ENCODE measurements around the gene TP53INP2. TPM values are rescaled to one million over a fixed set of nuclear protein-coding genes. Genes with fewer than 3 reads are reported as not detected.

TP53INP2 gene
- total and polyA plus RNA-seq, 2 donors (not counting 3 experiments of a cell fraction or from before 2014, with no cell fraction given) = 18.3 to 30.5 TPM

GRCh38 chr20:34712525-34713192, 8.5 kb downstream of the TP53INP2 start:
- POLR2A ChIA-PET = interaction anchor here (1.2 kb wide), 1 partner anchor 8 kb away, joined by 10 read pairs; no protein-coding TSS in a partner anchor
- peaks cover 0 to 6% of the 10 kb centered on the region in 2 experiments for H3K36me3 ChIP-seq (ENCODE audit: control insufficient read depth in 2 of 2, extremely low read depth in 1 of 2, insufficient read depth in 2 of 2, low read length in 2 of 2)
- H3K4me3 ChIP-seq (replicated peaks in 1 of 3; ENCODE audit: insufficient read depth in 1 of 3, low read depth in 1 of 3, low read length in 3 of 3) = no peak overlapping the region
- FAIRE-seq = no peak
- no peaks in the 10 kb centered on the region for H3K27me3 ChIP-seq (ENCODE audit: control insufficient read depth in 2 of 2, insufficient read depth in 2 of 2, low read length in 2 of 2)
- H3K4me1 ChIP-seq (ENCODE audit: control insufficient read depth, extremely low read depth, insufficient read depth, low read length) = peaks cover 24% of the 10 kb centered on the region
- H3K27ac ChIP-seq (ENCODE audit: insufficient read depth, low read depth, low read length) = peak overlapping the region; percentile 45
- H3K9me1 ChIP-seq (replicated peaks; ENCODE audit: control insufficient read depth, extremely low read depth, insufficient read depth, low read length) = no peaks in the 10 kb centered on the region
- dilution Hi-C loops (cut with MboI; ENCODE audit: extremely low pct_ligation_motif_present, low sequenced_read_pairs) = no loop called here
- no peak overlapping the region for H3K9ac ChIP-seq (replicated peaks; ENCODE audit: extremely low read depth, insufficient read depth, low read length)
- BruUV-seq (replicated peaks) = TSS peak; percentile 12
- DNase-seq (ENCODE audit: low read depth, low spot score) = no peak
- no peaks in the 10 kb centered on the region for H3K79me2 ChIP-seq (ENCODE audit: control insufficient read depth, insufficient read depth, low read length)
- CTCF ChIA-PET = interaction anchor here (0.5 to 2.0 kb wide), 9 partner anchors 9 to 400 kb away, joined by 3 to 9 read pairs (median 4); partner anchors contain the start of gene TP53INP2
- H3K4me2 ChIP-seq (ENCODE audit: insufficient read depth, low read length) = no peak overlapping the region
- TF ChIP-seq MAX (IDR thresholded peaks at IDR 0.05; ENCODE audit: insufficient read depth, insufficient read length) (no peak), CTCF (IDR thresholded peaks at IDR 0.05; ENCODE audit: extremely low read depth in 1 of 2, insufficient read depth in 1 of 2, low read depth in 1 of 2, low read length in 2 of 2) (no peak), EZH2 (IDR thresholded peaks at IDR 0.05; ENCODE audit: borderline replicate concordance, low read depth, low read length, severe bottlenecking) (no peak), JUN (IDR thresholded peaks at IDR 0.05; ENCODE audit: borderline replicate concordance, insufficient read depth, insufficient read length, low read depth) (no peak), POLR2A (IDR thresholded peaks at IDR 0.05; ENCODE audit: low read depth, low read length) (no peak)
- intact Hi-C loops (cut with micrococcal nuclease) = loop anchor here (1.0 kb wide), 1 partner anchor 133 kb away; no protein-coding TSS in a partner anchor
- no peak overlapping the region for H2AFZ ChIP-seq (ENCODE audit: low read depth, low read length)
- H4K20me1 ChIP-seq (replicated peaks; ENCODE audit: control insufficient read depth, extremely low read depth, insufficient read depth, low read length) = no peaks in the 10 kb centered on the region
- no peaks in the 10 kb centered on the region for H3K9me3 ChIP-seq (replicated peaks; ENCODE audit: control insufficient read depth, insufficient read depth, low read length)
